Karpas-422 (cell line): ENCODE results near the gene FOXN1. TPM values are rescaled to one million over a fixed set of nuclear protein-coding genes. Genes with fewer than 3 reads are reported as not detected.

Source experiments
- DNase-seq: peaks from one replicate; pipeline ENCODE4 v3.0.0-alpha.2; 2015
- H2AFZ ChIP-seq: fragments of 200-600 bp; sonication (generic); 2 replicates; pipeline ENCODE4 v1.6.1; 2014; ENCODE audit warnings: antibody characterized with exemption, low read length, mixed read lengths
- H3K27ac ChIP-seq: fragments of 200-600 bp; sonication (generic); 2 replicates; pipeline ENCODE4 v1.5.1; 2014; ENCODE audit warnings: mild to moderate bottlenecking, low read length, moderate library complexity
- H3K27me3 ChIP-seq: fragments of 200-600 bp; sonication (generic); 2 replicates; pipeline ENCODE4 v1.6.1; 2014; ENCODE audit warnings: low read length, mixed read lengths
- H3K36me3 ChIP-seq: fragments of 200-600 bp; sonication (generic); 2 replicates; pipeline ENCODE4 v1.6.1; 2014; ENCODE audit warnings: low read length, mixed read lengths; ENCODE audit not compliant: insufficient read depth
- H3K4me1 ChIP-seq: fragments of 200-600 bp; sonication (generic); 2 replicates; pipeline ENCODE4 v1.6.1; 2014; ENCODE audit warnings: mild to moderate bottlenecking, low read length, mixed read lengths
- H3K4me2 ChIP-seq: fragments of 200-600 bp; sonication (generic); 2 replicates; pipeline ENCODE4 v1.6.1; 2014; ENCODE audit warnings: low read length, low read depth, mild to moderate bottlenecking; ENCODE audit not compliant: poor library complexity, severe bottlenecking
- H3K4me3 ChIP-seq: fragments of 200-600 bp; sonication (generic); 2 replicates; pipeline ENCODE4 v1.5.1; 2014; ENCODE audit warnings: mild to moderate bottlenecking, antibody characterized with exemption, low read length, mixed read lengths
- H3K79me2 ChIP-seq: fragments of 200-600 bp; sonication (generic); 2 replicates; pipeline ENCODE4 v1.6.1; 2014; ENCODE audit warnings: mild to moderate bottlenecking, low read length, mixed read lengths
- H3K9ac ChIP-seq: fragments of 200-600 bp; sonication (generic); 2 replicates; pipeline ENCODE4 v1.6.0; 2014; ENCODE audit warnings: low read length
- H3K9me2 ChIP-seq: fragments of 200-600 bp; sonication (generic), shearing (Covaris generic); replicated peaks from 2 replicates; pipeline ENCODE4 v1.6.0; 2014; ENCODE audit warnings: mild to moderate bottlenecking, low read length, moderate library complexity; ENCODE audit not compliant: insufficient read depth
- H3K9me3 ChIP-seq: fragments of 300-700, 200-600 bp; sonication (generic); 2 replicates; pipeline ENCODE4 v1.6.1; 2014; ENCODE audit warnings: low read length, mixed read lengths
- H4K20me1 ChIP-seq: fragments of 200-600 bp; sonication (generic); 2 replicates; pipeline ENCODE4 v1.6.1; 2014; ENCODE audit warnings: mild to moderate bottlenecking, antibody characterized with exemption, low read length, low read depth; ENCODE audit not compliant: insufficient read depth
- total RNA-seq: library from RNA; depleted of rRNA; stranded (reverse); fragments of >200 nt; shearing (Covaris generic); gene quantifications from 2 replicates; pipeline ENCODE4 v1.2.3, GENCODE V29; 2014; ENCODE audit warnings: low replicate concordance

Gene FOXN1
- total RNA-seq, 1 experiment from 2014 or later, result not detected

- Histone ChIP-seq H3K9ac (no peak overlapping the region), H3K27me3 (no peaks in the 10 kb centered on the region), H3K36me3 (no peaks in the 10 kb centered on the region), H3K9me3 (no peaks in the 10 kb centered on the region), H3K4me2 (no peak overlapping the region), H3K9me2 (no peaks in the 10 kb centered on the region), H3K27ac (no peak overlapping the region), H4K20me1 (no peaks in the 10 kb centered on the region), H3K4me1 (no peaks in the 10 kb centered on the region), H3K4me3 (no peak overlapping the region), H3K79me2 (no peaks in the 10 kb centered on the region), H2AFZ (no peak overlapping the region)
- no peak for DNase-seq
These were observed 23.5 kb upstream of the FOXN1 start for GRCh38 chr17:28482551-28483199.

- Histone ChIP-seq H3K4me1 (peaks cover 5% of the 10 kb centered on the region; the same call in 1 of the 2 replicates), H3K9me3 (no peaks in the 10 kb centered on the region), H3K36me3 (no peaks in the 10 kb centered on the region), H3K4me3 (no peak overlapping the region), H3K9ac (no peak overlapping the region), H3K9me2 (no peaks in the 10 kb centered on the region), H3K27ac (no peak overlapping the region), H3K79me2 (no peaks in the 10 kb centered on the region), H3K27me3 (no peaks in the 10 kb centered on the region), H3K4me2 (no peak overlapping the region), H2AFZ (no peak overlapping the region), H4K20me1 (no peaks in the 10 kb centered on the region)
- DNase-seq, result no peak
These were observed 21.9 kb upstream of the FOXN1 start for GRCh38 chr17:28484296-28484695.

- Histone ChIP-seq H3K9me2 (no peaks in the 10 kb centered on the region), H3K79me2 (no peaks in the 10 kb centered on the region), H4K20me1 (no peaks in the 10 kb centered on the region), H3K4me3 (no peak overlapping the region), H3K9me3 (no peaks in the 10 kb centered on the region), H3K9ac (no peak overlapping the region), H3K4me2 (no peak overlapping the region), H2AFZ (no peak overlapping the region), H3K36me3 (no peaks in the 10 kb centered on the region), H3K27me3 (no peaks in the 10 kb centered on the region), H3K4me1 (peaks cover 5% of the 10 kb centered on the region; the same call in 1 of the 2 replicates), H3K27ac (no peak overlapping the region)
- no peak for DNase-seq
These were observed 21.1 kb upstream of the FOXN1 start for GRCh38 chr17:28485049-28485448.

DNA sequence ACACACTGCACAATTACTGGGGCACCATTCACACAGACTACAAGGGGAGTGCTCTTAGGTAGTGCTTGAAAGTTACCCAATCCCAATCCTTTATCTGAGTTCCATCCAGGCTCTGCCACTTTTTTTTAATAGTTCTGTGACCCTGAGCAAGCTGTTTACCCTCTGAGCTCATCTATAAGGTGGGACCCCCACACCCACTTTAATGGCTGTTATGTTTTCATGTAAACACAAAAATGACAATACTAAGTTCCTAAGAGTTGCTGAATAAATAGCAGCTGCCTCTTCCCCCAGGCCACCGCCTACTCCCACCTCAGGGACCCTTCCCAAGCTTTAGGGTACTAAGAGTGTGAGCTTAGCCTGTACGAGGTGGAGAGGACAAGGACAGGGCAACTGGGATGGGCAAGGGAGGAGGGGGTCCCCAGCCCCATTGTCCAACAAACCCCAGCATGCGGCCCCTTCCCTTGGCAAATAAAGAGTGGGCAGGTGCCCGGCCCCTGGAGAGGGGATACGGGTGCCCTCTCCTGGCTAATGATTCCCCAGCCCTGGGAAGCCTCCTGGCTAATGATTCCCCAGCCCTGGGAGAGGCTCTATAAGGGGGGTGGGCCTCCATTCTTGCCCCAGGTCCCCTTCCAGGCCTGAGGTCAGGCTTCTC is 18.1 kb upstream of the FOXN1 start:
- Histone ChIP-seq H3K9me3 (no peaks in the 10 kb centered on the region), H3K4me3 (no peak overlapping the region), H3K9me2 (no peaks in the 10 kb centered on the region), H4K20me1 (no peaks in the 10 kb centered on the region), H3K79me2 (no peaks in the 10 kb centered on the region), H3K27ac (no peak overlapping the region), H3K36me3 (no peaks in the 10 kb centered on the region), H3K9ac (no peak overlapping the region), H3K4me1 (peaks cover 5% of the 10 kb centered on the region; the same call in 1 of the 2 replicates), H3K4me2 (no peak overlapping the region), H2AFZ (no peak overlapping the region), H3K27me3 (no peaks in the 10 kb centered on the region)
- DNase-seq, result no peak

- no peaks in the 10 kb centered on the region for H3K9me2 ChIP-seq
- H3K9ac ChIP-seq, result no peak overlapping the region
- H3K27ac ChIP-seq, result no peak overlapping the region
- no peaks in the 10 kb centered on the region for H3K79me2 ChIP-seq
- no peaks in the 10 kb centered on the region for H3K36me3 ChIP-seq
- no peak overlapping the region for H3K4me3 ChIP-seq
- no peaks in the 10 kb centered on the region for H3K9me3 ChIP-seq
- no peak overlapping the region for H3K4me2 ChIP-seq
- H2AFZ ChIP-seq, result no peak overlapping the region
- H3K4me1 ChIP-seq, result peaks cover 5% of the 10 kb centered on the region; the same call in 1 of the 2 replicates
- H4K20me1 ChIP-seq, result no peaks in the 10 kb centered on the region
- H3K27me3 ChIP-seq, result no peaks in the 10 kb centered on the region
- DNase-seq, result no peak
These were observed 17.4 kb upstream of the FOXN1 start for GRCh38 chr17:28488533-28489276.

- no peaks in the 10 kb centered on the region for H3K79me2 ChIP-seq
- no peak for DNase-seq
These were observed 14.9 kb upstream of the FOXN1 start for GRCh38 chr17:28491286-28491685.

DNA sequence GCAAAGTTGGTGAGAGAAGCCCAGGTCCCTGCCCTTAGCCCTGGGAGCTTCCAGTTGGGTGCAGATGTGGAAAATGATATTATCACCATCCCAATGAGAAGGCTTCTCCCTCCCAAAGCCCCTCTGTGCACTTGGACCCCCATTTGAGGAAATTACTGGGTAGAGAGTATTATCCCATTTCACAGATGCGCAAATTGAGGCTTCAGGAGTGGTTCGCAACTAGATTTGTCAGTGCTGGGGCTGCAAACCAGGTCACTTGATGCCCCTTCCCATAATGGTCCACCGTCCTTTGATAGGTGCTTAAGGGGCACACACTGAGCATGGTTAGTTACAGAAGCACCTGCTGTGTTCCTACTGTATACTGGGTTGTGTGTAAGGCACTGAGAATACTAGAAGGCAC is 14.3 kb upstream of the FOXN1 start:
- Histone ChIP-seq H3K9me3 (no peaks in the 10 kb centered on the region), H3K4me3 (no peak overlapping the region), H3K27ac (no peak overlapping the region), H3K79me2 (no peaks in the 10 kb centered on the region), H3K9ac (no peak overlapping the region), H2AFZ (no peak overlapping the region), H3K9me2 (no peaks in the 10 kb centered on the region), H3K4me2 (no peak overlapping the region), H3K4me1 (peaks cover 5% of the 10 kb centered on the region; the same call in 1 of the 2 replicates), H3K27me3 (no peaks in the 10 kb centered on the region), H3K36me3 (no peaks in the 10 kb centered on the region), H4K20me1 (no peaks in the 10 kb centered on the region)
- DNase-seq, result no peak

More at GRCh38 chr17:28491286-28491685, 14.9 kb upstream of the FOXN1 start:
- Histone ChIP-seq H3K9me2 (no peaks in the 10 kb centered on the region), H4K20me1 (no peaks in the 10 kb centered on the region), H3K9me3 (no peaks in the 10 kb centered on the region), H3K4me2 (no peak overlapping the region), H3K4me1 (peaks cover 5% of the 10 kb centered on the region; the same call in 1 of the 2 replicates), H3K9ac (no peak overlapping the region), H3K27me3 (no peaks in the 10 kb centered on the region), H3K27ac (no peak overlapping the region), H2AFZ (no peak overlapping the region), H3K36me3 (no peaks in the 10 kb centered on the region), H3K4me3 (no peak overlapping the region)
